ENCODE results near the gene HSD11B2. TPM values are rescaled to one million over a fixed set of nuclear protein-coding genes. Genes with fewer than 3 reads are reported as not detected.
A peak's percentile ranks its signal among the peaks of the same experiment; 100 is the strongest.

The HSD11B2 gene
- total RNA-seq, 2 experiments from 2014 or later, result 0.71 to 1.3 TPM

DNA sequence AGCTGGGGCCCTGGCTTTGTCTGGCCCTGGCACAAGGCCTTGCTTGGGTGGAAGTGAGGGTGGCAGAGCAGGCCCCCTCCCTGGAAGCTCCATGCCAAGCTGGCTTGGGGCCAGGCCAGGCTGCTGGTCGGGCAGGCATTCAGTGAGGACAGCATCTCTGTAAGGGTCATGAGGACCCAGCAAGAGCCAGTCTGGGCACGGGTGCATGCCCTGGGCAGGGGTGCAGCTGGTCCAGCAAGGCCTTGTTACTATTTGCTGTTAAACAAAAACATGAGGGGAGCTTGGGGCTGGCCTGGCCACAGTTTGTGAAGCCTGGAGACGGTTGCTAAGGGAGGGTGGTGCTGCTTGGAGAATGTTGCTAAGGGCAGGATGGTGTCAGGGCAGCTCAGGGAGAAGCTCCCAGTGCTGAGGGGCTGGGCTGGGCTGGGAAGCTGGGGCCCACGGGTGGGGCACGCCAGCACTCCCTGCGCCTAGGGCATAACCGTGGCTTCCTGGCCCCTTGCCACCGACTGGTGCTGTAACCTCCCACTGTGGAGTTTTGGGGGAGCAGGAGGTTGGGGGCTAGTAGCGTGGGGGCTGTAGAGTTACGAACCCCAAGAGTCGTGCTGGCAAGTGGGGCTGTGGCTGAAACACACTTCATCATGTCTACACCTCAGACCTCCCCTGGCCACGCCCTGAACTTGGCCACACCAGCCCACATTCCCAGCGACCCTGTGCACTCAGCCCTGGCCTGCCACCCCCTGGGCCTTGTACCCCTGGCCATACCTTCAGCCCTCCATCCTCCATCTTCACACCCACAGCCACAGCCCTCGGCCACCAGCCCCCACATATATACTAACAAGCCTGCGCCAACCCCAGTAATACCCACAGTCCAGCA, 39.3 kb upstream of the HSD11B2 start:
- intact Hi-C loops (cut with micrococcal nuclease), result no loop called here
- Mint-ChIP-seq H3K4me1 (ENCODE audit: low read depth) (peaks cover 5% of the 10 kb centered on the region), H3K9me3 (no peaks in the 10 kb centered on the region), H3K4me3 (no peak overlapping the region), H3K36me3 (no peaks in the 10 kb centered on the region), H3K27ac (no peak overlapping the region), H3K27me3 (peaks cover 26% of the 10 kb centered on the region)
- no peak for DNase-seq
- ChIA-PET POLR2A (interaction anchor here (0.9 to 1.0 kb wide), 2 partner anchors 8 to 21 kb away, joined by 3 to 4 read pairs; no protein-coding TSS in a partner anchor), CTCF (interaction anchor here (1.0 to 2.0 kb wide), 2 partner anchors 45 to 131 kb away, joined by 4 read pairs; no protein-coding TSS in a partner anchor)

DNA sequence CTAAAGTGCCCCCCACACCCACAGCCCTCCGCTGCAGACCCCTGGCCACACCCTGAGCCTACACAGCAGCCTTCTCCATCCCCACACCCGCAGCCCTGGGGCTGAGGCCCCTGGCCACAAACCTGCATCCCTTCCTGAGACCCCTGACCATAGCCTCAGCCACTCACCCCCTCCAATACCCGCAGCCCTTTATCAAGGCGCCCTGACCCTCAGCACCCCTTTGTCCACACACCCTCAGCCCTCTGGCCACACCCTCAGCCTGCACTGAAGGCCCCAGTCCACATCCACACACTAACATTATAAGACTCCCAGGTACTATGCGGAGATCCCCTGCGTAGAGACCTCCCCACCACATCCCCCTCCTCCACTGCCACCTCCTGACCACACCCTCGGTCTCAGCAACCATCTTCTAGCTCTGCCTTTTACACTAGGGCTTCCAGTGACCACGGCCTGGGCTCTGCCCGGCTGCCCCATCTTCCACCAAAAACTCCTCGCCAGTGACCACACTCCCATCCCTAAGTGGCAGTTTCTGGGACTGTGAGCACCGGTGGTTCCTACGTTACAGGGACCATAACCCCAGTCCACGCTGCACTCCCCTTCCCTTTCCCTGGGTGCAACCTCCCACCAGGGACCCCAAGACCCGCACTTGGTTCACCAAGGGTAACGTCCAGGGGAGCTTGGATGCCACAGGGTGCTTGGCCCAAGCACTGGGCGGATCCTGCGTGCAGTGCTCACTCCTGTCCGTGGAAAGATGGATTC, 38.4 kb upstream of the HSD11B2 start:
- Mint-ChIP-seq H3K4me1 (ENCODE audit: low read depth) (peaks cover 5% of the 10 kb centered on the region), H3K27me3 (peaks cover 26% of the 10 kb centered on the region), H3K4me3 (no peak overlapping the region), H3K9me3 (no peaks in the 10 kb centered on the region), H3K36me3 (no peaks in the 10 kb centered on the region), H3K27ac (no peak overlapping the region)
- no peak for DNase-seq
- intact Hi-C loops (cut with micrococcal nuclease), result no loop called here
- POLR2A ChIA-PET, result no interaction called here
- CTCF ChIA-PET, result interaction anchor here (0.9 to 1.4 kb wide), 6 partner anchors 19 to 146 kb away, joined by 3 to 7 read pairs (median 5); partner anchors contain the start of genes FHOD1 and ZDHHC1

DNA sequence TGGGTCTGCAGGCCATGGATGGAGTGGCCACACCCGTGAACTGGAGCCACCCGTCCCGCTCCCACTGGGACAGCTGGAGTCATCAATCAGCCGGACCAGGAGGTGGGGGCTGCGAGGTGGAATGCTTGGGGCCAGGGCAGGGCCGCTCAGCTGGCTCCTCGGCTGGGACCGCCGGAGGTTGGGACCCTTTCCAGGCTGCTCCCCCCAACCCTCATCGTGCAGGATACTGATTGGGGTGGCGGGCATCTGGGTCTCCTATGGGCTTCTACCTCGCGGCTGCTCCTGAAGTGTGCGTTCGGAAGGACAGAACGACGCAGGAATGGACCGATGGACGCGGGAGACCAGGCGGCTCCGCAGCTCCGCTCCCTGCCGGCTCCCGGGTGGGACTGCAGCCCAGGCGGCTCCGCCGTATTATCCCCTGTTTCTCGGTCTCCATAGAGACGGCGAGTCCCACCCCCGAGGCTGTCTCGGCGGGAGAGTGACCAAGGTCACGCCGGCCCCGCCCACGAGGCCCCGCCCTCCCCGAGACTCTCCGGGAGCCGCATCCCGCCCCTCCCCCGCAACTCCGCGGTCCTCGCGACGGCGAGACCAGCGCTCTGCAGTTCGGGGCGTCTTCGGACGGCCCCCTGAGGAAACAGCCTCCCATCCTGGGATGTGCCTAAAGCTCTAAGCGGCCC, 37.7 kb upstream of the HSD11B2 start, which contains the start of gene TPPP3:
Gene TPPP3, minus strand, starts transcription at position 388 of the 677 bp plus-strand sequence. CDS start 2,387 bp downstream, outside the sequence.
- Mint-ChIP-seq H3K27ac (no peak within 1 kb of the TSS), H3K36me3 (no peaks in the 10 kb centered on the region), H3K4me1 (ENCODE audit: low read depth) (peaks cover 5% of the 10 kb centered on the region), H3K4me3 (peak within 1 kb of the TSS; percentile 36), H3K27me3 (peaks cover 26% of the 10 kb centered on the region), H3K9me3 (no peaks in the 10 kb centered on the region)
- DNase-seq, result peak; percentile 60
- ChIA-PET CTCF (interaction anchor here (0.6 to 1.7 kb wide), 13 partner anchors 11 to 167 kb away, joined by 3 to 9 read pairs (median 3); partner anchors contain the start of genes FHOD1, SLC9A5 and ZDHHC1), POLR2A (no interaction called here)
- intact Hi-C loops (cut with micrococcal nuclease), result no loop called here

DNA sequence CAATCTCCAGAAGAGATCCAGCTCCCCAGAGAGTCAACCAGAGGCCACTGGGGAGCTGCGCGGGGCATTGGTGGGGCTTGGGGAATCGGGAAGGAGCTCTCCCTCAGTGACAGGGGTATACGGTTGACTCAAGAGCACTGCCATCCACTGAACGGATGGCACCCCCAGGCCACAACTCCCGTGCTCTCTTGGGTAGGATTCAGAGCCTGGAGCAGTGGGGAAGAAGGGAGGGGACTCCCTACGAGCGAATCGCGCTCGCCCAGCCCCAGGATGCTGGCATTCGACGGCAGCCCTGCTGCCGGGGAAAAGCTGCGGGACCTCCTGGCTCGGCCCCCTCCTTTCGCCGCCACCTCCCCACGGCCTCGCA, 37.1 kb upstream of the HSD11B2 start:
- H3K27me3 Mint-ChIP-seq, result peaks cover 26% of the 10 kb centered on the region
- no peaks in the 10 kb centered on the region for H3K36me3 Mint-ChIP-seq
- peak overlapping the region; percentile 36 for H3K4me3 Mint-ChIP-seq
- ChIA-PET POLR2A (no interaction called here), CTCF (interaction anchor here (0.6 to 1.7 kb wide), 14 partner anchors 11 to 167 kb away, joined by 3 to 9 read pairs (median 3); partner anchors contain the start of genes FHOD1, SLC9A5 and ZDHHC1)
- no peaks in the 10 kb centered on the region for H3K9me3 Mint-ChIP-seq
- H3K27ac Mint-ChIP-seq, result no peak overlapping the region
- no peak for DNase-seq
- intact Hi-C loops (cut with micrococcal nuclease), result no loop called here
- peaks cover 5% of the 10 kb centered on the region for H3K4me1 Mint-ChIP-seq (ENCODE audit: low read depth)

DNA sequence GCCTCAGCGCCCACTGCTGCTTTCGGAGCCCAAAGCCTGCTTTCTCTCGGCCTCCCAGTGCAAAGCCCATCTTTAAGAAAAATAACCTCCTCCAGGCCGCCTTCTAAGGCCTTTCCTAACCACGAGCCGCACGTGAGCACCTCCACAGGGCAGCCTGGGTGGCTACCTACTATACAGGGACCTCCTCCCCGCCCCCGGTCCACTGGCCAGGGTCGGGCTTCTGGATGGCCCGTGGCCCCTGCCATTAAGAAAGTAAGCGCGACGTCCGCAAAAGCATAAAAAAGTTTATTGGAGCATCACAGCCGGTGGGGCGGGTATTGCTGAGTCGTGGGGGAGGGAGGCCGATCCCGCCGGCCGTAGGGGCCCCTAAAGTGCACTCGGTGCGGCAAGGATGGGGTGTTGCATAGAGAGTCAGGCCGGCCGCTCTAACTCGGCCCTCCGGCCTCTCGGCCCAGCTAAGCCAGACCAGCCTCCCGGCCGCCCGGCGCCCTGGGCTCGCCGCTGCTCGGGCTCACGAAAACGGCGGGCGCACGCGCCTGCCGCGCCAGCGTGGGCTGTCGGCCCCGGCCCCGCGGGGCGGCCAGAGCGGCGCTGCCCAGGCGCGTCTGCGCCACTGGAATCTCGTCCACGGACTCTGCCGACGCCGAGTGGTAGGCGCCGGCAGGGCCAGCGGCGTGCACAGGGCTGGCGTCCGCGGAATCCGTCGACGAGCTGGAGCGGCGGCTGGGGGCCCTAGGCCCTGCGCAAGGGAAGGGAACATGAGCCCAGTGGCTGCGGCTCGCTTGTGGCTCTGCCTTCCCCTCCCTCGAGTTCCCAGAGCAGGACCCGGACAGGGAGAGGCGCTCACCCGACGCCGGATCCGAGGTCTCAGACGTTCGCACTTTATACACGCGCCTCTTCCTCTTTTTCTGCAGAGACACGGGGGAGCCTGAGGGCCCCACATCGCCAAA, 36.5 kb upstream of the HSD11B2 start:
- Mint-ChIP-seq H3K9me3 (no peaks in the 10 kb centered on the region), H3K4me1 (ENCODE audit: low read depth) (peaks cover 5% of the 10 kb centered on the region), H3K27me3 (peaks cover 26% of the 10 kb centered on the region), H3K27ac (no peak overlapping the region), H3K36me3 (no peaks in the 10 kb centered on the region), H3K4me3 (peak overlapping the region; percentile 36)
- intact Hi-C loops (cut with micrococcal nuclease), result loop anchor here (5.0 kb wide), 1 partner anchor 132 kb away; no protein-coding TSS in a partner anchor
- ChIA-PET CTCF (interaction anchor here (0.6 to 1.7 kb wide), 9 partner anchors 12 to 168 kb away, joined by 3 to 9 read pairs (median 3); partner anchors contain the start of genes FHOD1 and SLC9A5), POLR2A (no interaction called here)
- DNase-seq, result no peak

DNA sequence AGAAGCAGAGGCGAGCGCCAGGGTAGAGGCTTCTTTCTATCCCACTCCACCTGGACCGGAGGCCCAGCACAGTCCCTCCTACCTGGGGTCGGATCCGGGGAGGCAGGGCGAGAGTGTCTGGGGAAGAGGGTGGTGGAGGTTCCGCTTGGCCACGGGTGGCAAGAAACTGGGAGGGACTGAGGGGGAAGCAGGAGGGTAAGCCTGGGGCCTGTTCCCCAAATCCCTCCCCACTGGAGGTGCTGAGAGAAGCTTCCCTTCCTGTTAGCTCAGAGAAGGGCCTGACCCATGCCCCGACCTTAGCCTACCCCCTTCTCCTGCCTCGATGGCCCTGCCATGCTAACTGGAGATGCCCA, 35.8 kb upstream of the HSD11B2 start:
- intact Hi-C loops (cut with micrococcal nuclease), result loop anchor here (5.0 kb wide), 1 partner anchor 133 kb away; no protein-coding TSS in a partner anchor
- Mint-ChIP-seq H3K36me3 (no peaks in the 10 kb centered on the region), H3K27ac (no peak overlapping the region), H3K4me1 (ENCODE audit: low read depth) (peaks cover 5% of the 10 kb centered on the region), H3K9me3 (no peaks in the 10 kb centered on the region), H3K4me3 (no peak overlapping the region), H3K27me3 (peaks cover 26% of the 10 kb centered on the region)
- CTCF ChIA-PET, result interaction anchor here (0.6 to 1.7 kb wide), 2 partner anchors 22 to 147 kb away, joined by 3 to 9 read pairs; partner anchors contain the start of gene SLC9A5
- POLR2A ChIA-PET, result no interaction called here
- no peak for DNase-seq

DNA sequence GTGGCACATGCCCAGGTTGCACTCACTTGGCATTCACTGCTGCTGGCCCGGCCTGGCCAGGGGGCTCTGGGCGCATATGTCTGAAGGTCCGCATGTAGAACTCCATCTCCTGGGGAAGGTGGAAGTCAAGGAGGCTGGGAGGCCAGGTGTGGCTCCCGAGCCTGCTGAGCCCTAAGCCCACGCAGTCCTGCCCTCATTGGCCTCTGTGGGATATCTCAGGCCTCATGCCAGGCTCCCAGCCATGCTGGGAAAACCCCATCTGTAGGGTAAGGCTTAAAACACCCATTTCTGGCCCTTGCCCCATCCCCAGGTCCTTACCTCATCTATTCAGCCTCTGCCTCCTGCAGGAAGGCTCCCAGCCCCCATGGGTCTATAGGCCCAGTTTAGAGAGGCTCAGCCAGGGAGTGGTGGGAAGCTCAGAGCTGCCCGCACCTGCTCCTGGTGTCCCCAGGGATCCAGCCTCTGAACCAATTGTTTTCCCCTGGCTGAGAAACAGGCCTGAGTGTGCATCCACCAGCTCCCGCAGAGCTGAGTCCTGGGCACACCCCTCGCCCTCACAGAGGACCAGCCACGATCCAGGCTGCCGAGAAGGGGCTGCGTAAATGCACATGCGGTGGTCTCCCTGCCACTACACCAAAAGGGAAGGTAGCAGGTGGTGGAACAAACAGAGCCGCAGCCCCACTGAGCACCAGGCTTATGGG, 35.3 kb upstream of the HSD11B2 start:
- no peaks in the 10 kb centered on the region for H3K36me3 Mint-ChIP-seq
- H3K4me1 Mint-ChIP-seq (ENCODE audit: low read depth), result peaks cover 5% of the 10 kb centered on the region
- no peaks in the 10 kb centered on the region for H3K9me3 Mint-ChIP-seq
- intact Hi-C loops (cut with micrococcal nuclease), result loop anchor here (5.0 kb wide), 1 partner anchor 133 kb away; no protein-coding TSS in a partner anchor
- no peak overlapping the region for H3K4me3 Mint-ChIP-seq
- CTCF ChIA-PET, result no interaction called here
- POLR2A ChIA-PET, result no interaction called here
- H3K27ac Mint-ChIP-seq, result no peak overlapping the region
- DNase-seq, result no peak
- peaks cover 26% of the 10 kb centered on the region for H3K27me3 Mint-ChIP-seq

DNA sequence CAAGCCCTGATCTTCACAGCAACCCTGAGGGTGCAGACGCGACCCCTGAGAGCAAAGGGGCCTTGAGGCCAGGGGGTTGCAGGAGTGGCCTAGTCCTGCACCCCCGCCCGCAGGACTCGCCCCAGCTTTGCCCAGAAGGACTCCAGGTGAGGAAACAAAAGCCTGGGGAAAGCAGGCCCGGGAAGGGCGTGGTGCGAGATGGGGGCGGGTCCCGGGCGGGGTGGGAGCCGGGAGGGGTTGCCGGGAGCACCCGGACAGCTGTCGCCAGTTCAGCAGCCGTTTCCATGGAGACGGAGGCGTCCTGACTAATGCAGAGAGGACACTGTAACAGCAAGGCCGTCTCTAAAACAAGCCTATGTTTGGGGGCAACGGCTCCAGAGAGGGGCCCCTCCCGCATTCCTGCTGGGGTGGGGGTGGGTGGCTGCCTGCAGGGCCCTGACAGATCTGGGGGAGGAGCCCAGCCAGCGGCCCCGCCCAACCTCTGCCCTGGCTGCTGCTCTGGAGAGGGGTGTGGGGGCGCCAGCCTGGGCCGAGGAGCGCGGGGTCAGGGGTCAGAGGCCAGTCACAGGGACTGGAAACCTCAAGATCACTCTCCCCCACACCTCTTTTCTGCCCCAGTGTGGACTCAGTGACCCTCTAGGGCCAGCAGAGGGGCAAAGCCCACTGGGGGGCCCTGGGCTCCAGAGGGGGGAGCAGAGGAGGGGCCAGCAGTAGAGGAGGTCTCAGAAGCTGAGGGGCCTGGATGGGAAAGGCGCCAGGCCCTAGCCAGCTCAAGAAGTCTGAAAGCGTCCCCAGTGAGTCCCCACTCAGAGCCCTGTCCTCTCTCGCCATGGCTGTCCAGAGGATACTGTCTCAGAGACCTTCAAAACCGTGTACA, 34.5 kb upstream of the HSD11B2 start:
- DNase-seq, result no peak
- intact Hi-C loops (cut with micrococcal nuclease), result loop anchor here (5.0 kb wide), 1 partner anchor 134 kb away; no protein-coding TSS in a partner anchor
- Mint-ChIP-seq H3K27ac (no peak overlapping the region), H3K4me3 (no peak overlapping the region), H3K27me3 (peaks cover 26% of the 10 kb centered on the region), H3K36me3 (no peaks in the 10 kb centered on the region), H3K4me1 (ENCODE audit: low read depth) (peaks cover 5% of the 10 kb centered on the region), H3K9me3 (no peaks in the 10 kb centered on the region)
- ChIA-PET POLR2A (no interaction called here), CTCF (no interaction called here)

DNA sequence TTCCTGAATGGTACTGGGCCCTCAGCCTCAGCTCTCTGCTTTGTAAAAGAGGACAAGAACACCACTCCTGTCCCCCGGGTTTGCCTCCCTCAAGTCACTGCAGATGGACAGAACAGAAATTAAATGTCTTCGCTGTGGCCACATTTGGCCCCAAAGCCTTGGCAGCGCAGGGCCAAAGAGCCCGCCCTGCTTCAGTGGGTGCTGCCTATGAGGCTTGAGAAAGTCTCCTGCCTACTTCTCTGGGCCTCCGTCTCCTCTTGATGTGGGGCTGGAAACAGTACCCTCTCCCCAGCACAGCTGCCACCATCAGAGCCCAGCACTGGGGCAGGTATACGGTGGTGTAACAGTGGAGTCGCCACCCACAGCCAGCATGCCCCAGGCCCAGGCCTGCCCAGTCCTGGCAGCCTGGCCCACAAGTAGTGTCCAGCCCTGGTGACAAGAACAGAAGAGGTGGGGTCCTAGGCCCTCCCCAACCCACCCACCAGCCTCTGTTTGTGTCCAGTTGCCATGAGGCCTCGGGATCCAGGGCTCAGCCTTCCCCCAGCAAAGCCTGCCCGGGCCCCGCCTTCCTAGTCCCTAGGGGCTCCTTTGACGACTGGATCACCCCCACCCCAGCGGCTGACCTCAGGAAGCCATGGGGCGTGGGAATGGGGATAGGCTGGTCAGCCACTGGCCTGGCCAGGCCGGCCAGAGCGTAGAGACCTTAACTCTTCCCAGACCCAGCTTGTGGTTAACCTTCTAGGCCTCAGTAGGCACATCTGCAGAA, 33.7 kb upstream of the HSD11B2 start:
- Mint-ChIP-seq H3K27ac (no peak overlapping the region), H3K4me1 (ENCODE audit: low read depth) (peaks cover 5% of the 10 kb centered on the region), H3K27me3 (peaks cover 26% of the 10 kb centered on the region), H3K36me3 (no peaks in the 10 kb centered on the region), H3K4me3 (no peak overlapping the region), H3K9me3 (no peaks in the 10 kb centered on the region)
- POLR2A ChIA-PET, result no interaction called here
- no peak for DNase-seq
- CTCF ChIA-PET, result interaction anchor here (0.6 to 1.8 kb wide), 2 partner anchors 31 to 409 kb away, joined by 3 to 5 read pairs; partner anchors contain the start of genes RANBP10 and TSNAXIP1
- intact Hi-C loops (cut with micrococcal nuclease), result loop anchor here (5.0 kb wide), 1 partner anchor 135 kb away; no protein-coding TSS in a partner anchor

Data from activated CD4-positive, alpha-beta memory T cell treated with anti-CD3 and anti-CD28 coated beads for 36 hours (primary cell).